Esophagus squamous epithelium (tissue), 4 donors: ENCODE results near the gene SCAMP2.

Experiments used
- POLR2A ChIP-seq, 4 donors: fragments of 450-650 bp; IDR thresholded peaks; one replicate each; pipeline ENCODE4 v1.6.1; 2017; ENCODE audit warnings: antibody characterized with exemption in 4 of 4, mild to moderate bottlenecking in 4 of 4, moderate library complexity in 3 of 4
- TF ChIP-seq, protein P1 (sequence below), 6 experiments: fragments of 450-650 bp in 4 of 6; fragments of 200-600 bp in 2 of 6; sonication (generic) in 2 of 6; IDR thresholded peaks; one replicate each; pipeline ENCODE4 v1.5.1; 2016 to 2019; ENCODE audit warnings: antibody characterized with exemption in 6 of 6, mild to moderate bottlenecking in 4 of 6, moderate library complexity in 4 of 6

DNA sequence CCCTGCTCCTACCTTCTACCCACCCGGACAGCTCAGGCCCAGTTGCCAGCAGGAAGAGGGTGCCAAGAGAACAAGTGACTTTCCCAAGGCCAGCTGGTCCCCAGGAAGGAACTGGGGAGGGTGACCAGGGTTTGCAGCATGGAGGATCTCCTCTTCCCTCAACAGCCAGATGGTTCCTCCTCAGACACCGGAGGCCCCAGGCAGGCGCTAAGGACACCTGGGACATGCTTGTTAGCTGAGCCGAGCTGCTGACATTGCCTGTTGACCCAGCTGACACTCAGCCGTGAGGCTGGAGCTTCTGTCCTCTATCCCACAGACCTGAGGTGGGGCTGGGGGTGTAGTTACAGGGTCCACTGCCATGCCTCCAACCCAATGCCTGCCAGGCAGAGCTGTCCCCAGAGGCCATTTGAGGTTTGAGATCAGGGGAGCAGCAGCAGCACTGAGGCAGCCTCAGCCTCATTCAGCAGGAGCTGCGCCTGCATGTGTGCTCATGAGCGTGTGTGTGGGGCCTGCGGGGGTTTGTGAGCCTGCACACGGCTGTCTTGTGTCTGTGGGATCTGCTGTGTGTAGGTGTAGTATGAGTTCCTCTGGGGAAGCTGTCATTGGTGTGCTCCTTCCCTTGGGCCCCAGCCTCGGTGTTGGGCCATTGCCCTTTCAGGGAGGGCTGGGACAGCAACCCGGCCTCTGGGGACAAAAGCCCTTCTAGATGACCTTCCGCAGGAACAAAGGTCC is 39.6 kb downstream of the SCAMP2 start:
- TF ChIP-seq, protein P1, sequence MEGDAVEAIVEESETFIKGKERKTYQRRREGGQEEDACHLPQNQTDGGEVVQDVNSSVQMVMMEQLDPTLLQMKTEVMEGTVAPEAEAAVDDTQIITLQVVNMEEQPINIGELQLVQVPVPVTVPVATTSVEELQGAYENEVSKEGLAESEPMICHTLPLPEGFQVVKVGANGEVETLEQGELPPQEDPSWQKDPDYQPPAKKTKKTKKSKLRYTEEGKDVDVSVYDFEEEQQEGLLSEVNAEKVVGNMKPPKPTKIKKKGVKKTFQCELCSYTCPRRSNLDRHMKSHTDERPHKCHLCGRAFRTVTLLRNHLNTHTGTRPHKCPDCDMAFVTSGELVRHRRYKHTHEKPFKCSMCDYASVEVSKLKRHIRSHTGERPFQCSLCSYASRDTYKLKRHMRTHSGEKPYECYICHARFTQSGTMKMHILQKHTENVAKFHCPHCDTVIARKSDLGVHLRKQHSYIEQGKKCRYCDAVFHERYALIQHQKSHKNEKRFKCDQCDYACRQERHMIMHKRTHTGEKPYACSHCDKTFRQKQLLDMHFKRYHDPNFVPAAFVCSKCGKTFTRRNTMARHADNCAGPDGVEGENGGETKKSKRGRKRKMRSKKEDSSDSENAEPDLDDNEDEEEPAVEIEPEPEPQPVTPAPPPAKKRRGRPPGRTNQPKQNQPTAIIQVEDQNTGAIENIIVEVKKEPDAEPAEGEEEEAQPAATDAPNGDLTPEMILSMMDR (IDR thresholded peaks at IDR 0.05): no peak
- no peak for TF ChIP-seq POLR2A (IDR thresholded peaks at IDR 0.05)
